ENCODE measurements around the gene DNAJA4. TPM values are rescaled to one million over a fixed set of nuclear protein-coding genes. Genes with fewer than 3 reads are reported as not detected.

Gene DNAJA4
- total and polyA plus RNA-seq, 4 experiments from 2014 or later, result 7.8 to 32.8 (median 21.8) TPM

DNA sequence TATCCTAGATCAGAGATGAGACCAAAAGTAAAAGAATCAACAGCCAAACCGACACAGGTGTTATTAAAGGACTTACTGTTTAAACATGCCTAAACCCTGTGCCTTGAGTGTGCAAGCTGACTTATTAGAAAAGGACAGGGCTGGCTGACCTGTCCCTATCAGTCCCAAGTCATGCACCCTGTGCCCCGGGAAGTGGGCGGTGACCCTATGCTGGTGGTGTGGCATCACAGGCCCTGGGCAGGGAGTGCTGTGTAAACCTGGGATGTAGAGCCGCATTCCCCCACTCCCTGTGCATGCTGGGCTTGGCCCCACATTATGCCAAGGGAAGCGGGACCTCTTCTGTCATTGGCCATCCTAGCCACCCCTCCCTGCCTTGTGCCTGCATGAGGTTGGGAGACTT is 10.6 kb downstream of the DNAJA4 start:
- intact Hi-C loops (cut with micrococcal nuclease), result no loop called here
- POLR2A ChIA-PET (ENCODE audit: partially characterized antibody), result interaction anchor here (1.8 kb wide), 1 partner anchor 10 kb away, joined by 8 read pairs; the partner anchor contains the start of gene DNAJA4

DNA sequence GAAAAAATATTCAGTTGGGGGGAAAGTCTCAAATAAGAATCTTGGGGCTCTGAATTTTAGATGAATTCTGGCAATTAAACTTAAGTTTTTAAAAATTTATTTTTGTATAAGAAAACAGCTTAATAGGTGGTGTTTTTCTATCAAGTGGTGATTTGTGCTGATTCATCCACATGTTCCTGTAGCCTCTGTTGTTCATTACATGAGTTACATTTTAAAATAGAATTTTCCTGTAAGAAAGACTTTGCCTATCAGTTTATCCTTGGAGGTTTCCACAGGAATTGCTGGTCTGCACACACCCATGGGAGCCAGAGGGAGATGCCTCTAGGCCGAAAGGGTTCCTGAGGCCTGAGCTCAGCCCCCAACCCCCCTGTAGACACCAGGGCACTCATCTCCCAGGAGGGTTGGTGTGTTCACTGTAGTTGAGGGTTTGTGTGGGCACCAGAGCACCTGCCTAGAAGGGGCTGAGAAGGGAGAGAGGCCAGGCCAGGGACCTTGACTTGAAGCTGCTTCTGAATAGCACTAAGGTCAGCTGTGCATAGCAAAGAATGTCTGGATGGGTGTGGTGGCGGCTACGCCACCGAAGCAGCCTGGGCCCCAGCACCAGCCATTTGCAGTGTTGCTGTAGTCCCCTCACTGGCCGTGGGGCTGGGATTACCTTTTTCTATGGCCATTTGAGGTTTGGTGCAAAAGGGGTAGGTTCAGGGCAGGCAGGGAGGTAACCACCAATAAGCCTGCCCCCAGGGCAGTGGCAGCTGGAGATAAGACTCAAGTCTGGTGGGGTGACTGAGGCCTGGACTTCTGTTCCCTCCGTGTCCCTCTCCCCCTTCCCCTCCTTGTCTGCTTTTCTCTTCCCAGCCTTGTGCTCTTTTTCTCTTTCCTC is 11.9 kb downstream of the DNAJA4 start:
- H3K4me3 ChIP-seq (ENCODE audit: low read length in 2 of 2), result no peak overlapping the region
- H3K36me3 Mint-ChIP-seq, result peaks cover 21 to 72% of the 10 kb centered on the region in 2 donors
- POLR2A ChIA-PET (ENCODE audit: partially characterized antibody), result interaction anchor here (0.7 kb wide), 1 partner anchor 11 kb away, joined by 3 read pairs; no protein-coding TSS in a partner anchor
- no peak for DNase-seq
- H3K9me3 Mint-ChIP-seq, result no peaks in the 10 kb centered on the region
- H3K27ac ChIP-seq (ENCODE audit: low read depth, low read length), result no peak overlapping the region
- CTCF ChIA-PET (ENCODE audit: partially characterized antibody), result no interaction called here
- no peaks in the 10 kb centered on the region for H3K27me3 Mint-ChIP-seq
- no peaks in the 10 kb centered on the region for H3K4me1 ChIP-seq (ENCODE audit: insufficient read depth, low read length)
- H3K9me3 ChIP-seq (ENCODE audit: control insufficient read depth in 1 of 2, low read length in 2 of 2), result no peaks in the 10 kb centered on the region
- H3K36me3 ChIP-seq (ENCODE audit: insufficient read depth, low read length), result peaks cover 11% of the 10 kb centered on the region
- H3K4me3 Mint-ChIP-seq, result no peak overlapping the region
- H3K27ac Mint-ChIP-seq, result peak overlapping the region in 1 of 7 donors; percentile 43
- H3K27me3 ChIP-seq (ENCODE audit: insufficient read depth, low read length), result no peaks in the 10 kb centered on the region
- intact Hi-C loops (cut with micrococcal nuclease), result no loop called here
- peaks cover 0 to 4% (median 0%) of the 10 kb centered on the region in 4 donors for H3K4me1 Mint-ChIP-seq

More for the DNA sequence above, 10.6 kb downstream of the DNAJA4 start:
- CTCF ChIA-PET (ENCODE audit: partially characterized antibody), result no interaction called here
- Histone ChIP-seq H3K4me1 (ENCODE audit: insufficient read depth, low read length) (no peaks in the 10 kb centered on the region), H3K27me3 (ENCODE audit: insufficient read depth, low read length) (no peaks in the 10 kb centered on the region), H3K36me3 (ENCODE audit: insufficient read depth, low read length) (peaks cover 6% of the 10 kb centered on the region), H3K4me3 (ENCODE audit: low read length in 2 of 2) (no peak overlapping the region), H3K9me3 (ENCODE audit: control insufficient read depth in 1 of 2, low read length in 2 of 2) (no peaks in the 10 kb centered on the region), H3K27ac (ENCODE audit: low read depth, low read length) (no peak overlapping the region)
- H3K36me3 Mint-ChIP-seq, result peaks cover 16 to 59% of the 10 kb centered on the region in 2 donors
- peaks cover 0 to 8% (median under 1%) of the 10 kb centered on the region in 4 donors for H3K4me1 Mint-ChIP-seq
- H3K4me3 Mint-ChIP-seq, result no peak overlapping the region
- H3K9me3 Mint-ChIP-seq, result no peaks in the 10 kb centered on the region
- DNase-seq, result no peak
- H3K27me3 Mint-ChIP-seq, result no peaks in the 10 kb centered on the region
- peak overlapping the region in 3 of 7 donors; percentile 1 to 63 (median 17) for H3K27ac Mint-ChIP-seq

DNA sequence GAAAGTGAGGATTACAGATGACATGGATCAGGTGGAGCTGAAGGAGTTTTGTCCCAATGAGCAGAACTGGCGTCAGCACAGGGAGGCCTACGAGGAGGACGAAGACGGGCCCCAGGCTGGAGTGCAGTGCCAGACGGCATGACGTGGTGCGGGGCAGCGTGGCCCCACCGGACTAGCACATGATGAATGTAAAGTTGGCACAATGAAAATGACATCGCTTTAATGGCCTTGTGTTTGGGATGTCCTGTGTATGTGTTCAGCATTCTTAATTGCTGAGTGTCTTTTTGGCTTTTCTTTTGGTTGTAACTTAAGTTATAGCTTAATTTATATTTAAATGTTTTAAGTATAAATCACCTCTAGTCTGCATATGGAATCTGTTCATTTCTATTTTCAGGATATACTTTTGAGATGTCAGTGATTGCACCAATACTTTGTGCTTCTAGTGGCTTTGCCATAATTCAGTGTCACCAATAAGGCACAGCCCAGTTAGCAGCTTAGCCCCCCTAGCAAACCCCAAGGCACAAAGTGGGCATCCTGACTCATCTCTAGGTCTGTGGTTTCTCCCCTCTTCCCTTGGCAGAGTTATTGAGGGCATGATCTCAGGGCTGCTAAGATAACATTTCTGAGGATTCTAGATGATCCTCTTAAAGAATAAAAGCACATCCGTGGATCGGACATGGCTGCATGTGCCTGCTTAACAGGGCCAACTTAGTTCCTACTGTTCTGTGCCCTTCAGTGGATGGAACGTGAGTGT is 16.1 kb downstream of the DNAJA4 start:
- no peaks in the 10 kb centered on the region for H3K4me1 Mint-ChIP-seq
- no peak overlapping the region for H3K4me3 Mint-ChIP-seq
- no peaks in the 10 kb centered on the region for H3K27me3 Mint-ChIP-seq
- H3K36me3 ChIP-seq (ENCODE audit: insufficient read depth, low read length), result peaks cover 35% of the 10 kb centered on the region
- H3K36me3 Mint-ChIP-seq, result peaks cover 30 to 79% of the 10 kb centered on the region in 2 donors
- CTCF ChIA-PET (ENCODE audit: partially characterized antibody), result no interaction called here
- POLR2A ChIA-PET (ENCODE audit: partially characterized antibody), result interaction anchor here (0.6 to 1.9 kb wide), 2 partner anchors 15 to 131 kb away, joined by 4 to 7 read pairs; partner anchors contain the start of gene IDH3A
- intact Hi-C loops (cut with micrococcal nuclease), result no loop called here
- no peaks in the 10 kb centered on the region for H3K4me1 ChIP-seq (ENCODE audit: insufficient read depth, low read length)
- no peaks in the 10 kb centered on the region for H3K9me3 Mint-ChIP-seq
- no peak overlapping the region for H3K27ac Mint-ChIP-seq
- no peak overlapping the region for H3K27ac ChIP-seq (ENCODE audit: low read depth, low read length)
- H3K4me3 ChIP-seq (ENCODE audit: low read length in 2 of 2), result no peak overlapping the region
- no peaks in the 10 kb centered on the region for H3K9me3 ChIP-seq (ENCODE audit: control insufficient read depth in 1 of 2, low read length in 2 of 2)
- no peaks in the 10 kb centered on the region for H3K27me3 ChIP-seq (ENCODE audit: insufficient read depth, low read length)
- DNase-seq, result no peak

DNA sequence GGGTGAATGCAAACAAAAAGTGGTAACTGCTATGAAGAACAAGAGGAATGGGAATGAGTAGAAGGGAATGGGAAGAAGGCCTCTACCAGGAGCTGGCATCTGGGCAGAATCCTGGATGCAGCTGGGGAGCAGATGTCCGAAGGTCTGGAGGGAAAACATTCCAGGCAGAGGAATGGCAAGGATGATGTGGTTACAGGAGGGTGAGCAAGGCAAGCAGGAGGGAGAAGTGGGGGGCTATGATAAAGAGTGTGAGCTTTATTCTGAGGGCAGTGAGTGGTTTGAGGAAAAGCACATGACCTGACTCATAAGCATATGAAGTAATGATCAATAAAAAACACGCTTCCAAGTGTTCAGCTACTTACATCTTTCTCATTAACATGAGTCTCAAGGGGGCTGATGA is 18.0 kb downstream of the DNAJA4 start:
- no peak for DNase-seq
- peak overlapping the region in 2 of 7 donors; percentile 3 to 39 for H3K27ac Mint-ChIP-seq
- no peaks in the 10 kb centered on the region for H3K27me3 Mint-ChIP-seq
- H3K4me1 Mint-ChIP-seq, result no peaks in the 10 kb centered on the region
- H3K36me3 Mint-ChIP-seq, result peaks cover 41 to 86% of the 10 kb centered on the region in 2 donors
- peak overlapping the region in 1 of 8 donors; percentile 12 for H3K4me3 Mint-ChIP-seq
- Histone ChIP-seq H3K27ac (ENCODE audit: low read depth, low read length) (no peak overlapping the region), H3K9me3 (ENCODE audit: control insufficient read depth in 1 of 2, low read length in 2 of 2) (no peaks in the 10 kb centered on the region), H3K27me3 (ENCODE audit: insufficient read depth, low read length) (no peaks in the 10 kb centered on the region), H3K4me1 (ENCODE audit: insufficient read depth, low read length) (no peaks in the 10 kb centered on the region), H3K4me3 (ENCODE audit: low read length in 2 of 2) (no peak overlapping the region), H3K36me3 (ENCODE audit: insufficient read depth, low read length) (peaks cover 41% of the 10 kb centered on the region)
- intact Hi-C loops (cut with micrococcal nuclease), result no loop called here
- ChIA-PET CTCF (ENCODE audit: partially characterized antibody) (interaction anchor here (1.0 to 1.2 kb wide), 2 partner anchors 10 to 17 kb away, joined by 3 to 4 read pairs; partner anchors contain the start of gene DNAJA4), POLR2A (ENCODE audit: partially characterized antibody) (interaction anchor here (1.9 kb wide), 1 partner anchor 17 kb away, joined by 7 read pairs; no protein-coding TSS in a partner anchor)
- H3K9me3 Mint-ChIP-seq, result no peaks in the 10 kb centered on the region

DNA sequence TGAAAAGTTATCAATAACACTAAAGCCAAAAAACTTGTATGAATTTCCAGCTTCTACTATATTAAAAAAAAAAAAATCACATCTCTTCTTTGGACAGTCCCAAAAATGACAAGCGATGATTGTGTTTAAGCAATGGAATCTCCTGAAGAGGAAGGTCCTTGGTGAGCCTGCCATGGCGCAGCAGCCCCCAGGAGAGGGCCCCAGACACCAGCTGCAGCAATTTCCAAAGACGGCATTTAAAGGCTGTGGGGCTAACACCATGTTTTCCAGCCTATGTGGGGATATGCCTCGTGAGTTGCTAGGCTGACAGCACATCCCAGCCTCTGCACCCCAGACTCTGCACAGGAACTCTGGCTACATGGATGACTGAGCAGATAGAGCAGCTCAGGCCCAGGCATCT is 20.4 kb downstream of the DNAJA4 start:
- H3K27me3 Mint-ChIP-seq, result no peaks in the 10 kb centered on the region
- no peaks in the 10 kb centered on the region for H3K4me1 Mint-ChIP-seq
- Histone ChIP-seq H3K27me3 (ENCODE audit: insufficient read depth, low read length) (no peaks in the 10 kb centered on the region), H3K4me1 (ENCODE audit: insufficient read depth, low read length) (no peaks in the 10 kb centered on the region), H3K27ac (ENCODE audit: low read depth, low read length) (no peak overlapping the region), H3K4me3 (ENCODE audit: low read length in 2 of 2) (no peak overlapping the region), H3K9me3 (ENCODE audit: control insufficient read depth in 1 of 2, low read length in 2 of 2) (no peaks in the 10 kb centered on the region), H3K36me3 (ENCODE audit: insufficient read depth, low read length) (peaks cover 55% of the 10 kb centered on the region)
- H3K9me3 Mint-ChIP-seq, result no peaks in the 10 kb centered on the region
- H3K4me3 Mint-ChIP-seq, result no peak overlapping the region
- no peak overlapping the region for H3K27ac Mint-ChIP-seq
- peaks cover 53 to 94% of the 10 kb centered on the region in 2 donors for H3K36me3 Mint-ChIP-seq
- DNase-seq, result no peak
- intact Hi-C loops (cut with micrococcal nuclease), result no loop called here
- ChIA-PET POLR2A (ENCODE audit: partially characterized antibody) (no interaction called here), CTCF (ENCODE audit: partially characterized antibody) (no interaction called here)

DNA sequence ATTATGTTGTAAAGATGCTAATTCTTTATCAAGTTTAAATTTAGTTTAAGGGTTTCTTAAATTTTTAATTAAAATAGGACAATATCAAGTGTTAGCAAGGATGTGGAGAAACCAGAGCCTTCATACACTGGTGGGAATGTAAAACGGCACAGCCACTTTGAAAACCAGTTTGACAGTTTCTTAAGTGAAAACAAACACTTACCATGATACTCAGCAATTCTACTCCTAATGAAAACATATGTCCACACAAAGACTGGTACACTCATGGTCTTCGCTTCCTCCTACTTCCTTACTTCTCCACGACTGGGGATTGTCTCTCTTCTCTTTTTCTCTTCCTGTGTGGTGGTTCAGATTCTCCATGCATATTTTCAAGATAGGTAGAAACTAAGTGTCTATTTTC is 25.9 kb downstream of the DNAJA4 start:
- Histone ChIP-seq H3K27me3 (ENCODE audit: insufficient read depth, low read length) (no peaks in the 10 kb centered on the region), H3K36me3 (ENCODE audit: insufficient read depth, low read length) (peaks cover 41% of the 10 kb centered on the region), H3K27ac (ENCODE audit: low read depth, low read length) (no peak overlapping the region), H3K4me3 (ENCODE audit: low read length in 2 of 2) (no peak overlapping the region), H3K9me3 (ENCODE audit: control insufficient read depth in 1 of 2, low read length in 2 of 2) (no peaks in the 10 kb centered on the region), H3K4me1 (ENCODE audit: insufficient read depth, low read length) (no peaks in the 10 kb centered on the region)
- no peaks in the 10 kb centered on the region for H3K27me3 Mint-ChIP-seq
- no peaks in the 10 kb centered on the region for H3K9me3 Mint-ChIP-seq
- ChIA-PET POLR2A (ENCODE audit: partially characterized antibody) (interaction anchor here (1.5 kb wide), 1 partner anchor 9 kb away, joined by 6 read pairs; the partner anchor contains the start of gene SKIC8), CTCF (ENCODE audit: partially characterized antibody) (no interaction called here)
- H3K36me3 Mint-ChIP-seq, result peaks cover 62 to 80% of the 10 kb centered on the region in 2 donors
- H3K4me1 Mint-ChIP-seq, result peaks cover 0 to 3% (median 1%) of the 10 kb centered on the region in 4 donors
- no peak for DNase-seq
- peak overlapping the region in 1 of 7 donors; percentile 81 for H3K27ac Mint-ChIP-seq
- intact Hi-C loops (cut with micrococcal nuclease), result no loop called here
- no peak overlapping the region for H3K4me3 Mint-ChIP-seq

DNA sequence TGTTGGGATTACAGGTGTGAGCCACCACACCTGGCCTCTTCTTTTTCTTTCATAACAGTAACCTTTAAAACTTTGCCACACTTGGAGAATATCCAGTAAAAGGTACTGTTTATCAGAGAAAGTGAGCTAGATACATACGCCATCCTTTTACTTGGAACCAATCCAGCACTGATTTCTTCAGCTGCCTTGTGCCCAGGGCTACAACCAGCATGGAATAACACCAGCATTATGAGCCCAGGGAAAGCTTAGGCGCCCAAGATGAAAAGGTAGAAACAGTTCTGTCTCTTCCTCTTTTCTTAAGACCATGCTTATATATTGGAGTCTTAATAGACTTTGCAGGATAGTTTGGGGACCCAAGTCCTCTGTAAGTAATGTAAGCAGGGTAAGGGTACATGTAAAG is 26.7 kb downstream of the DNAJA4 start:
- Histone ChIP-seq H3K4me1 (ENCODE audit: insufficient read depth, low read length) (no peaks in the 10 kb centered on the region), H3K9me3 (ENCODE audit: control insufficient read depth in 1 of 2, low read length in 2 of 2) (no peaks in the 10 kb centered on the region), H3K4me3 (ENCODE audit: low read length in 2 of 2) (no peak overlapping the region), H3K27me3 (ENCODE audit: insufficient read depth, low read length) (no peaks in the 10 kb centered on the region), H3K36me3 (ENCODE audit: insufficient read depth, low read length) (peaks cover 33% of the 10 kb centered on the region), H3K27ac (ENCODE audit: low read depth, low read length) (no peak overlapping the region)
- H3K27ac Mint-ChIP-seq, result peak overlapping the region in 2 of 7 donors; percentile 55 to 58
- ChIA-PET POLR2A (ENCODE audit: partially characterized antibody) (interaction anchor here (1.5 kb wide), 1 partner anchor 8 kb away, joined by 6 read pairs; the partner anchor contains the start of gene SKIC8), CTCF (ENCODE audit: partially characterized antibody) (interaction anchor here (1.4 kb wide), 1 partner anchor 9 kb away, joined by 8 read pairs; the partner anchor contains the start of gene SKIC8)
- no peak overlapping the region for H3K4me3 Mint-ChIP-seq
- peaks cover 62 to 74% of the 10 kb centered on the region in 2 donors for H3K36me3 Mint-ChIP-seq
- no peaks in the 10 kb centered on the region for H3K27me3 Mint-ChIP-seq
- DNase-seq, result no peak
- no peaks in the 10 kb centered on the region for H3K9me3 Mint-ChIP-seq
- peaks cover 0 to 5% (median 1%) of the 10 kb centered on the region in 4 donors for H3K4me1 Mint-ChIP-seq
- intact Hi-C loops (cut with micrococcal nuclease), result no loop called here
